ENCODE data around the gene ZKSCAN3. TPM values are rescaled to one million over a fixed set of nuclear protein-coding genes. Genes with fewer than 3 reads are reported as not detected.
"Not testable (repeated sequence)": the region's sequence is repeated elsewhere in the genome, so short reads cannot be mapped to it uniquely, and the experiment has no call there.

ZKSCAN3 gene
- total RNA-seq, 2 experiments from 2014 or later = 1.3 TPM

- CTCF ChIA-PET = no interaction called here
- Mint-ChIP-seq H3K4me3 (no peak overlapping the region), H3K27me3 (ENCODE audit: low read depth) (no peaks in the 10 kb centered on the region), H3K4me1 (ENCODE audit: low read depth) (peaks cover 12% of the 10 kb centered on the region), H3K9me3 (no peaks in the 10 kb centered on the region), H3K27ac (no peak overlapping the region), H3K36me3 (ENCODE audit: low read depth) (peaks cover 64% of the 10 kb centered on the region)
- no peak for DNase-seq
- intact Hi-C loops (cut with micrococcal nuclease) = loop anchor here (10.0 kb wide), 2 partner anchors 194 to 294 kb away; a partner anchor contains a TSS
These were observed 40.9 kb downstream of the ZKSCAN3 start for GRCh38 chr6:28390688-28391087.

- intact Hi-C loops (cut with micrococcal nuclease) = loop anchor here (10.0 kb wide), 2 partner anchors 191 to 291 kb away; a partner anchor contains a TSS
- Mint-ChIP-seq H3K36me3 (ENCODE audit: low read depth) (peaks cover 56% of the 10 kb centered on the region), H3K4me1 (ENCODE audit: low read depth) (peaks cover 40% of the 10 kb centered on the region), H3K4me3 (no peak overlapping the region), H3K9me3 (no peaks in the 10 kb centered on the region), H3K27ac (no peak overlapping the region), H3K27me3 (ENCODE audit: low read depth) (no peaks in the 10 kb centered on the region)
- CTCF ChIA-PET = interaction anchor here (0.7 to 1.0 kb wide), 2 partner anchors 19 to 145 kb away, joined by 4 to 5 read pairs; no protein-coding TSS in a partner anchor
- DNase-seq = no peak
These were observed 44.3 kb downstream of the ZKSCAN3 start for GRCh38 chr6:28393912-28394662.

GRCh38 chr6:28395918-28396317 is 46.2 kb downstream of the ZKSCAN3 start:
- Mint-ChIP-seq H3K27me3 (ENCODE audit: low read depth) (peaks cover under 1% of the 10 kb centered on the region), H3K9me3 (no peaks in the 10 kb centered on the region), H3K27ac (no peak overlapping the region), H3K4me3 (no peak overlapping the region), H3K36me3 (ENCODE audit: low read depth) (peaks cover 42% of the 10 kb centered on the region), H3K4me1 (ENCODE audit: low read depth) (peaks cover 43% of the 10 kb centered on the region)
- CTCF ChIA-PET = no interaction called here
- no peak for DNase-seq
- intact Hi-C loops (cut with micrococcal nuclease) = loop anchor here (5.0 to 10.0 kb wide), 3 partner anchors 114 to 289 kb away; partner anchors contain the start of gene PGBD1

GRCh38 chr6:28399350-28400121 is 49.8 kb downstream of the ZKSCAN3 start, which contains the start of gene ZSCAN12:
ZSCAN12 (minus strand) TSS chr6:28399747; CDS start chr6:28398405, 1,342 bp downstream.
- peak; percentile 90 for DNase-seq
- Mint-ChIP-seq H3K27ac (peak within 1 kb of the TSS; percentile 91), H3K9me3 (no peaks in the 10 kb centered on the region), H3K4me1 (ENCODE audit: low read depth) (peaks cover 39% of the 10 kb centered on the region), H3K27me3 (ENCODE audit: low read depth) (peaks cover 20% of the 10 kb centered on the region), H3K4me3 (peak within 1 kb of the TSS; percentile 91), H3K36me3 (ENCODE audit: low read depth) (peaks cover 22% of the 10 kb centered on the region)
- intact Hi-C loops (cut with micrococcal nuclease) = loop anchor here (1.0 to 10.0 kb wide), 8 partner anchors 27 to 285 kb away; partner anchors contain the start of genes PGBD1, ZKSCAN4 and ZSCAN23
- CTCF ChIA-PET = no interaction called here

- no peak for DNase-seq
- intact Hi-C loops (cut with micrococcal nuclease) = no loop called here
- Mint-ChIP-seq H3K9me3 (no peaks in the 10 kb centered on the region), H3K4me3 (peak overlapping the region; percentile 91), H3K36me3 (ENCODE audit: low read depth) (peaks cover 21% of the 10 kb centered on the region), H3K27ac (peak overlapping the region; percentile 91), H3K4me1 (ENCODE audit: low read depth) (peaks cover 36% of the 10 kb centered on the region), H3K27me3 (ENCODE audit: low read depth) (peaks cover 22% of the 10 kb centered on the region)
- CTCF ChIA-PET = no interaction called here
These were observed 50.3 kb downstream of the ZKSCAN3 start for GRCh38 chr6:28400122-28400451.

GRCh38 chr6:28401172-28401571 is 51.4 kb downstream of the ZKSCAN3 start:
- peaks cover 28% of the 10 kb centered on the region for H3K27me3 Mint-ChIP-seq (ENCODE audit: low read depth)
- no peaks in the 10 kb centered on the region for H3K9me3 Mint-ChIP-seq
- no peak overlapping the region for H3K27ac Mint-ChIP-seq
- CTCF ChIA-PET = interaction anchor here (0.6 kb wide), 1 partner anchor 182 kb away, joined by 3 read pairs; no protein-coding TSS in a partner anchor
- DNase-seq = no peak
- peaks cover 26% of the 10 kb centered on the region for H3K4me1 Mint-ChIP-seq (ENCODE audit: low read depth)
- intact Hi-C loops (cut with micrococcal nuclease) = no loop called here
- H3K36me3 Mint-ChIP-seq (ENCODE audit: low read depth) = peaks cover 19% of the 10 kb centered on the region
- no peak overlapping the region for H3K4me3 Mint-ChIP-seq

GRCh38 chr6:28402197-28402596 is 52.5 kb downstream of the ZKSCAN3 start:
- peaks cover 18% of the 10 kb centered on the region for H3K4me1 Mint-ChIP-seq (ENCODE audit: low read depth)
- intact Hi-C loops (cut with micrococcal nuclease) = no loop called here
- CTCF ChIA-PET = interaction anchor here (1.0 to 1.4 kb wide), 2 partner anchors 19 to 36 kb away, joined by 4 to 6 read pairs; no protein-coding TSS in a partner anchor
- no peak overlapping the region for H3K4me3 Mint-ChIP-seq
- H3K27ac Mint-ChIP-seq = no peak overlapping the region
- peaks cover 32% of the 10 kb centered on the region for H3K27me3 Mint-ChIP-seq (ENCODE audit: low read depth)
- no peak for DNase-seq
- no peaks in the 10 kb centered on the region for H3K9me3 Mint-ChIP-seq
- peaks cover 9% of the 10 kb centered on the region for H3K36me3 Mint-ChIP-seq (ENCODE audit: low read depth)

- H3K27ac Mint-ChIP-seq; H3K4me3 Mint-ChIP-seq; CTCF ChIA-PET; H3K9me3 Mint-ChIP-seq; DNase-seq; intact Hi-C loops (cut with micrococcal nuclease); H3K36me3 Mint-ChIP-seq (ENCODE audit: low read depth): not testable (repeated sequence)
- Mint-ChIP-seq H3K27me3 (ENCODE audit: low read depth) (peaks cover 33% of the 10 kb centered on the region), H3K4me1 (ENCODE audit: low read depth) (peaks cover 20% of the 10 kb centered on the region)
These were observed 54.2 kb downstream of the ZKSCAN3 start for GRCh38 chr6:28403923-28404322.

GRCh38 chr6:28407401-28407800 is 57.7 kb downstream of the ZKSCAN3 start:
- peaks cover 1% of the 10 kb centered on the region for H3K36me3 Mint-ChIP-seq (ENCODE audit: low read depth)
- intact Hi-C loops (cut with micrococcal nuclease) = no loop called here
- CTCF ChIA-PET = no interaction called here
- peaks cover 20% of the 10 kb centered on the region for H3K4me1 Mint-ChIP-seq (ENCODE audit: low read depth)
- H3K9me3 Mint-ChIP-seq = no peaks in the 10 kb centered on the region
- H3K27me3 Mint-ChIP-seq (ENCODE audit: low read depth) = peaks cover 42% of the 10 kb centered on the region
- no peak overlapping the region for H3K27ac Mint-ChIP-seq
- H3K4me3 Mint-ChIP-seq = no peak overlapping the region
- no peak for DNase-seq

- peaks cover 20% of the 10 kb centered on the region for H3K4me1 Mint-ChIP-seq (ENCODE audit: low read depth)
- peak; percentile 29 for DNase-seq
These were observed 58.5 kb downstream of the ZKSCAN3 start for GRCh38 chr6:28408076-28408802.

GRCh38 chr6:28410767-28411166 is 61.0 kb downstream of the ZKSCAN3 start:
- H3K27me3 Mint-ChIP-seq (ENCODE audit: low read depth) = peaks cover 35% of the 10 kb centered on the region
- H3K9me3 Mint-ChIP-seq = no peaks in the 10 kb centered on the region
- H3K4me3 Mint-ChIP-seq = no peak overlapping the region

More at GRCh38 chr6:28408076-28408802, 58.5 kb downstream of the ZKSCAN3 start:
- intact Hi-C loops (cut with micrococcal nuclease) = loop anchor here (1.0 kb wide), 1 partner anchor 18 kb away; no protein-coding TSS in a partner anchor
- H3K27ac Mint-ChIP-seq = no peak overlapping the region
- CTCF ChIA-PET = no interaction called here
- H3K36me3 Mint-ChIP-seq (ENCODE audit: low read depth) = peaks cover 1% of the 10 kb centered on the region
- H3K9me3 Mint-ChIP-seq = no peaks in the 10 kb centered on the region
- peaks cover 44% of the 10 kb centered on the region for H3K27me3 Mint-ChIP-seq (ENCODE audit: low read depth)
- H3K4me3 Mint-ChIP-seq = no peak overlapping the region

GRCh38 chr6:28413681-28414080 is 63.9 kb downstream of the ZKSCAN3 start:
- no peak for DNase-seq
- H3K4me3 Mint-ChIP-seq = no peak overlapping the region
- CTCF ChIA-PET = interaction anchor here (1.0 kb wide), 1 partner anchor 19 kb away, joined by 5 read pairs; no protein-coding TSS in a partner anchor
- intact Hi-C loops (cut with micrococcal nuclease) = no loop called here
- H3K36me3 Mint-ChIP-seq (ENCODE audit: low read depth) = no peaks in the 10 kb centered on the region
- peaks cover 4% of the 10 kb centered on the region for H3K4me1 Mint-ChIP-seq (ENCODE audit: low read depth)
- H3K27ac Mint-ChIP-seq = no peak overlapping the region
- peaks cover 26% of the 10 kb centered on the region for H3K27me3 Mint-ChIP-seq (ENCODE audit: low read depth)
- H3K9me3 Mint-ChIP-seq = no peaks in the 10 kb centered on the region

More at GRCh38 chr6:28410767-28411166, 61.0 kb downstream of the ZKSCAN3 start:
- H3K4me1 Mint-ChIP-seq (ENCODE audit: low read depth) = peaks cover 20% of the 10 kb centered on the region
- CTCF ChIA-PET = no interaction called here
- no peak overlapping the region for H3K27ac Mint-ChIP-seq
- H3K36me3 Mint-ChIP-seq (ENCODE audit: low read depth) = no peaks in the 10 kb centered on the region
- no peak for DNase-seq
- intact Hi-C loops (cut with micrococcal nuclease) = no loop called here

Measured in activated naive CD4-positive, alpha-beta T cell treated with anti-CD3 and anti-CD28 coated beads for 36 hours (primary cell).